Right lobe of liver (tissue), 6 donors: ENCODE measurements around the gene PPM1F. TPM values are rescaled to one million over a fixed set of nuclear protein-coding genes. Genes with fewer than 3 reads are reported as not detected.

Experiments used
- ATAC-seq, 4 donors: fragments of 200-7000 bp; cut with Tn5 transposase; one replicate each; pipeline ENCODE4 v1.9.1; 2020; ENCODE audit warnings: mild to moderate bottlenecking in 4 of 4, moderate library complexity in 4 of 4
- DNase-seq, 3 donors: peaks; one replicate each; pipeline ENCODE4 v3.0.0-alpha.2; 2020
- H3K27ac ChIP-seq, 3 donors: fragments of 200-600 bp; one replicate each; pipeline ENCODE4 v1.8.0; 2022
- H3K27me3 ChIP-seq, 2 donors: fragments of 200-600 bp; one replicate each; pipeline ENCODE4 v1.8.0; 2022
- H3K36me3 ChIP-seq, 4 donors: fragments of 200-600 bp; sonication (generic) in 1 of 4; one replicate each; pipeline versions ENCODE4 v1.5.1 to v1.8.0; 2017 to 2022; ENCODE audit warnings: control low read depth in 1 of 4
- H3K4me1 ChIP-seq, 4 donors: fragments of 200-600 bp; sonication (generic) in 1 of 4; one replicate each; pipeline versions ENCODE4 v1.5.1 to v1.8.0; 2017 to 2022; ENCODE audit warnings: control low read depth in 1 of 4
- H3K4me3 ChIP-seq, 3 donors: fragments of 200-600 bp; one replicate each; pipeline ENCODE4 v1.8.0; 2022
- H3K9me3 ChIP-seq, 4 donors: fragments of 200-600 bp; sonication (generic) in 1 of 4; one replicate each; pipeline versions ENCODE4 v1.5.1 to v1.8.0; 2017 to 2022; ENCODE audit warnings: control low read depth in 1 of 4
- POLR2A ChIP-seq: fragments of 450-650 bp; IDR thresholded peaks from one replicate; pipeline ENCODE4 v1.6.1; 2017; ENCODE audit warnings: antibody characterized with exemption, mild to moderate bottlenecking
- WGBS: methylation state at CpG from one replicate; pipeline ENCODE4 v1.1.6; 2018; ENCODE audit warnings: low coverage, low lambda C conversion rate; ENCODE audit not compliant: insufficient coverage; ENCODE audit errors: missing lambda C conversion rate; 5-methylcytosine and 5-hydroxymethylcytosine counted together
- intact Hi-C, 2 donors: fragments of 100-400 bp; cut with DNase I; formaldehyde crosslinking; loops; one replicate each; pipeline versions ENCODE4 v1.11.2 to v1.14.1; 2022
- total RNA-seq, 6 experiments: library from RNA; depleted of rRNA in 2 of 6; stranded (reverse); fragments of >200 nt in 2 of 6; fragmentation: NEBNext Ultra II Directional in 3 of 6; extraction: Animal tissue kit (Norgen Biotek cat#: 25700) in 3 of 6; gene quantifications; one replicate each; pipeline versions ENCODE4 v1.1.0 to v1.2.4, GENCODE V29; 2016 to 2023
- TF ChIP-seq, protein P1 (sequence below), 4 donors: fragments of 200-600 bp in 3 of 4; fragments of 450-650 bp in 1 of 4; IDR thresholded peaks; one replicate each; pipeline versions ENCODE4 v1.5.1 to v1.8.0; 2016 to 2022; ENCODE audit warnings: antibody characterized with exemption in 4 of 4, mild to moderate bottlenecking in 2 of 4
- donor health status: DM: no; HTN: yes; CAD: no.
- donor health status: DM: no; HTN: no; CAD: no.
- donor health status: DM: no; HTN: no; CAD: no.
- donor health status: DM: no; HTN: yes; CAD: no.
- donor health status: DM: no; HTN: yes; CAD: no.

The PPM1F gene
- total RNA-seq, 6 experiments from 2014 or later, result 5.0 to 19.4 (median 12.8) TPM

DNA sequence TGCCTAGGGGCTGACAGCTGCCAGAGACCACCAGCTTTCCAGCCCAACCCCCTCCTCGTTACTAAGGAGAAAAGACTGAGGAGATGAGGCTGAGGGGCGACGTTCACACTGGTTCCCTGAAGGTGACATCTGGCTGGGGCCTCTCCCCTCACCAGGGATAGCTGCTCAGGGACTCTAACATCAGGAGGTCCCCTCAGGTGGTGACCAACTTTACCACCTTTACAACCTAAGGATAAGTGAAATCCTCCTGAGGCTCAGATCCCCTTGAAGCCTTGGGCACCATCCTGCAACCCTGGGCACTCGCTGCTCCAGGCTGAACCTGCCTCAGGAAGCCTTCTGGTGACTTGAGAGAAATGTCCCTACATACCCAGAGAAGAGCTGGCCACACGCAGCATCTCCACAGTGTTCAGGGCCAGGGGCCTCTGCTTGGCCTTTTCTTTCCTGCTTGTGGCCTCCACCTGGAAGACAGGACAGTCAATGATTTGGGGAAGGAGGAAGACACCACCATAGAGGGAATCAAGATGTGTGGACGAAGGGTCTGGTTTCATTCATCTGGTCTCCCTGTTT lies 12.4 kb upstream of the PPM1F start:
- intact Hi-C loops, result no loop called here
- TF ChIP-seq, protein P1, sequence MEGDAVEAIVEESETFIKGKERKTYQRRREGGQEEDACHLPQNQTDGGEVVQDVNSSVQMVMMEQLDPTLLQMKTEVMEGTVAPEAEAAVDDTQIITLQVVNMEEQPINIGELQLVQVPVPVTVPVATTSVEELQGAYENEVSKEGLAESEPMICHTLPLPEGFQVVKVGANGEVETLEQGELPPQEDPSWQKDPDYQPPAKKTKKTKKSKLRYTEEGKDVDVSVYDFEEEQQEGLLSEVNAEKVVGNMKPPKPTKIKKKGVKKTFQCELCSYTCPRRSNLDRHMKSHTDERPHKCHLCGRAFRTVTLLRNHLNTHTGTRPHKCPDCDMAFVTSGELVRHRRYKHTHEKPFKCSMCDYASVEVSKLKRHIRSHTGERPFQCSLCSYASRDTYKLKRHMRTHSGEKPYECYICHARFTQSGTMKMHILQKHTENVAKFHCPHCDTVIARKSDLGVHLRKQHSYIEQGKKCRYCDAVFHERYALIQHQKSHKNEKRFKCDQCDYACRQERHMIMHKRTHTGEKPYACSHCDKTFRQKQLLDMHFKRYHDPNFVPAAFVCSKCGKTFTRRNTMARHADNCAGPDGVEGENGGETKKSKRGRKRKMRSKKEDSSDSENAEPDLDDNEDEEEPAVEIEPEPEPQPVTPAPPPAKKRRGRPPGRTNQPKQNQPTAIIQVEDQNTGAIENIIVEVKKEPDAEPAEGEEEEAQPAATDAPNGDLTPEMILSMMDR (IDR thresholded peaks at IDR 0.05), result no peak
- TF ChIP-seq POLR2A, result no peak
- Histone ChIP-seq H3K4me1 (no peaks in the 10 kb centered on the region), H3K4me3 (no peak overlapping the region), H3K9me3 (no peaks in the 10 kb centered on the region), H3K36me3 (peaks cover 0 to 90% (median 24%) of the 10 kb centered on the region in 4 donors), H3K27ac (no peak overlapping the region), H3K27me3 (no peaks in the 10 kb centered on the region)
- ATAC-seq (no peak), DNase-seq (no peak)
- WGBS, result 100% methylated on average over 2 of the region's 6 CpGs

DNA sequence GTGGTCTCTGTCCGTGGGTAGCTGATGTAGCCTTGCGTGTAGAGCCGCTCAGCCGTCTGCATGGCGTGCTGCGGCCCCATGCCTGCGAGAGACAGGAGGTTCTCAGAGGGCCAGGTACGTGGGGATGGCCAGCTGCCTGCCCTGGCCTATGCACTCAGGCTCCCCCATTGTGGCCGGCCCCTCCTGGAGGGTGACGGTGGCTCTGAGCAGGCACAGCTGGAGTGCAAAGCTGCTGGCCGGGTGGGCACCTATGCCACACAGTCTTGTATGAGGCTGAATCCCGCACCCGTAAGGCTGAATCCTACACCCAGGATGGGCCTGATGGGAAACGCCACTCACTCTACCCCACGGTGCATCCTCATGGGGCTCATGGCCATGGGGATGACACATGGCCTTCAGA lies 11.6 kb upstream of the PPM1F start:
- Histone ChIP-seq H3K4me1 (no peaks in the 10 kb centered on the region), H3K4me3 (no peak overlapping the region), H3K36me3 (peaks cover 0 to 84% (median 23%) of the 10 kb centered on the region in 4 donors), H3K9me3 (no peaks in the 10 kb centered on the region), H3K27me3 (no peaks in the 10 kb centered on the region), H3K27ac (no peak overlapping the region)
- ATAC-seq, result no peak
- no CpG with 5 or more reads among the region's 15 CpGs for WGBS
- peak in 1 of 3 donors; percentile 46 for DNase-seq
- TF ChIP-seq, protein P1 (IDR thresholded peaks at IDR 0.05), result no peak
- no peak for TF ChIP-seq POLR2A
- intact Hi-C loops, result no loop called here

DNA sequence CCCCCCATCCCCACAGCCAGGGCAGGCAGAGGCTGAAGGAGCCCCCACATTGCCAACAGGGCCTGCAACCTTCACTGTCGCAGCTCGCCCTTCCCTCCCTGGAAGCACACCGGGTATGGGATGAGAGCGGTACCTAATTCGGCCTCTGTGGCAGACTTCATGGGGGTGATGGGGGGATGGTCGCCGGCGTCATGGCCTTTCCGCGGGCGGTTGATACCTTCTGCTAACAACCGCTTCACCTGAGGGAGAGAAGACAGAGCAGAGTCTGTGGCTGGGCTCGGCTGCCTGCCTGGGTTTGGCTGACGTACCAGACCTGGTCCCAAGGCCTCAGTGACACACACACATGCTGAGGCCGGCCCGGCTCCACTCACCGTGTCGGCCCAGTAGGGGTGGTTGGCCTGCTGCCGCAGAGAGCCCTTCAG lies 11.2 kb upstream of the PPM1F start:
- no peaks in the 10 kb centered on the region for H3K4me1 ChIP-seq
- TF ChIP-seq, protein P1 (IDR thresholded peaks at IDR 0.05), result no peak
- TF ChIP-seq POLR2A, result no peak
- intact Hi-C loops, result no loop called here
- ATAC-seq, result no peak
- H3K27me3 ChIP-seq, result no peaks in the 10 kb centered on the region
- H3K9me3 ChIP-seq, result no peaks in the 10 kb centered on the region
- no peak overlapping the region for H3K27ac ChIP-seq
- DNase-seq, result peak in 1 of 3 donors; percentile 51
- no peak overlapping the region for H3K4me3 ChIP-seq
- peaks cover 0 to 84% (median 25%) of the 10 kb centered on the region in 4 donors for H3K36me3 ChIP-seq
- no CpG with 5 or more reads among the region's 19 CpGs for WGBS

DNA sequence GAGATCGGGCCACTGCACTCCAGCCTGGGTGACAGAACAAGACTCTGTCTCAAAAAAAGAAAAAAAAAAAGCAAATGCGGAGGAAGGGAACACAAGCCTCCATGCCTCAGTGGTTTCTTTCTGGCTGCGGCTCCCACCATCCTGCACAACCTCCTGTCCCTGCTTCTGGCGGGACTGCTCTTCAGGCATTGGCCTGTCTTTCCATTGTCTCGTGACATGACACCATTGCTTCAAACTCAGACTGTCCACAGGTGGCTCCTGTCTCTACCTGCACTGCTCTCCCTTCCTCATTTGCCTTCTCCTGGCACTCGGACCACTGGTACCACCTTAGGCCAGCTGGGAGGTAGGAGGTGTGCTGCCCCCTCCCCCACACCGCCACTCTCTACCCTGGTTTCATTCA lies 10.6 kb upstream of the PPM1F start:
- no peak overlapping the region for H3K27ac ChIP-seq
- DNase-seq (no peak), ATAC-seq (no peak)
- H3K27me3 ChIP-seq, result no peaks in the 10 kb centered on the region
- H3K36me3 ChIP-seq, result peaks cover 0 to 84% (median 25%) of the 10 kb centered on the region in 4 donors
- H3K9me3 ChIP-seq, result no peaks in the 10 kb centered on the region
- H3K4me1 ChIP-seq, result no peaks in the 10 kb centered on the region
- H3K4me3 ChIP-seq, result no peak overlapping the region
- no peak for TF ChIP-seq POLR2A
- TF ChIP-seq, protein P1 (IDR thresholded peaks at IDR 0.05), result no peak
- 97% methylated on average over 7 of the region's 7 CpGs for WGBS
- intact Hi-C loops, result no loop called here

DNA sequence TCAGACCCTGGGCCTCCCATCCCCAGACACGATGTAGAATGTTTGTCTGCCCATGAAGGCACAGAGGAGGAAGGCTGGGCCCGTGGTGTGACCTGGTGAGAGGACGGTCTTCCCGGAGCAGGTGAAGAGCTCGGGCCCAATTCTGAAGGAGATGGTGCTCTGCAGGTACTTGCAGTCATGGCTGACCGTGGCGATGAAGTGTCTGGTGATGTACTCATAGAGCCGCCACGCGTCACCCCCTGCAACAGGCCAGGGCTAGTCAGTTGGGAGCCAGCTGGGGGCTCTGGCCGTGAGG lies 10.0 kb upstream of the PPM1F start:
- peaks cover 0 to 78% (median 23%) of the 10 kb centered on the region in 4 donors for H3K36me3 ChIP-seq
- ATAC-seq, result no peak
- WGBS, result 97% methylated on average over 4 of the region's 11 CpGs

More for the DNA sequence above, 10.0 kb upstream of the PPM1F start:
- intact Hi-C loops, result no loop called here
- no peak for TF ChIP-seq POLR2A
- TF ChIP-seq, protein P1 (IDR thresholded peaks at IDR 0.05), result no peak
- no peaks in the 10 kb centered on the region for H3K4me1 ChIP-seq
- no peak overlapping the region for H3K27ac ChIP-seq
- no peak overlapping the region for H3K4me3 ChIP-seq
- DNase-seq, result no peak
- no peaks in the 10 kb centered on the region for H3K9me3 ChIP-seq
- H3K27me3 ChIP-seq, result no peaks in the 10 kb centered on the region
